Occipital lobe (tissue), 2 donors: Measurements from ENCODE around the gene DBX1. TPM values are rescaled to one million over a fixed set of nuclear protein-coding genes. Genes with fewer than 3 reads are reported as not detected.
"Not testable (repeated sequence)": the region's sequence is repeated elsewhere in the genome, so short reads cannot be mapped to it uniquely, and the experiment has no call there.

Experiments
- DNase-seq: peaks from one replicate; lab custom pipeline; 2025; lab: John Stamatoyannopoulos, UW
- total RNA-seq: library from RNA; depleted of rRNA; stranded (reverse); fragments of >200 nt; gene quantifications from one replicate; pipeline ENCODE4 v1.2.3, GENCODE V29; 2014

Gene DBX1
- total RNA-seq, 1 donor from 2014 or later = not detected

GRCh38 chr11:20161923-20162744 lies 1.9 kb upstream of the DBX1 start:
- DNase-seq = no peak

- DNase-seq = no peak
Measured at GRCh38 chr11:20161230-20161918, 1.1 kb upstream of the DBX1 start.

- no peak for DNase-seq
Measured at GRCh38 chr11:20159466-20160381, 551 bp downstream of the DBX1 start.

- no peak for DNase-seq
Measured at GRCh38 chr11:20158597-20159257, 1.5 kb downstream of the DBX1 start.

- no peak for DNase-seq
Measured at GRCh38 chr11:20157728-20158127, 2.5 kb downstream of the DBX1 start.

- DNase-seq = no peak
Measured at GRCh38 chr11:20156876-20157613, 3.2 kb downstream of the DBX1 start.

- no peak for DNase-seq
Measured at GRCh38 chr11:20156280-20156875, 3.9 kb downstream of the DBX1 start.

GRCh38 chr11:20155683-20156279 lies 4.5 kb downstream of the DBX1 start:
- no peak for DNase-seq

GRCh38 chr11:20154381-20154780 lies 5.9 kb downstream of the DBX1 start:
- no peak for DNase-seq

- DNase-seq = no peak
Measured at GRCh38 chr11:20138707-20139106, 21.6 kb downstream of the DBX1 start.

- no peak for DNase-seq
Measured at GRCh38 chr11:20137637-20138036, 22.6 kb downstream of the DBX1 start.

GRCh38 chr11:20134991-20135736 lies 25.1 kb downstream of the DBX1 start:
- DNase-seq = no peak

- DNase-seq = no peak
Measured at GRCh38 chr11:20132667-20133039, 27.6 kb downstream of the DBX1 start.

- DNase-seq = peak; percentile 36
Measured at GRCh38 chr11:20131788-20132666, 28.2 kb downstream of the DBX1 start.

- DNase-seq = no peak
Measured at GRCh38 chr11:20129665-20130064, 30.6 kb downstream of the DBX1 start.

GRCh38 chr11:20128528-20128825 lies 31.8 kb downstream of the DBX1 start:
- DNase-seq = not testable (repeated sequence)

GRCh38 chr11:20127671-20128527 lies 32.4 kb downstream of the DBX1 start:
- DNase-seq = peak; percentile 53
